Measurements from ENCODE around the gene CDH11. TPM values are rescaled to one million over a fixed set of nuclear protein-coding genes. Genes with fewer than 3 reads are reported as not detected.

The CDH11 gene
- total RNA-seq, 1 experiment from 2014 or later, result 0.64 TPM

GRCh38 chr16:65079549-65079948 is 42.3 kb downstream of the CDH11 start:
- in situ Hi-C loops (cut with HindIII; ENCODE audit: low pct_unique_long_range_greater_than_20kb, low sequenced_read_pairs), result no loop called here

GRCh38 chr16:65077181-65077580 is 44.7 kb downstream of the CDH11 start:
- ATAC-seq, result no peak
- CTCF ChIA-PET, result no interaction called here
- DNase-seq (ENCODE audit: low read depth, low spot score), result no peak
- in situ Hi-C loops (cut with HindIII; ENCODE audit: low pct_unique_long_range_greater_than_20kb, low sequenced_read_pairs), result no loop called here
- TF ChIP-seq TCF7L2 (IDR thresholded peaks at IDR 0.05; ENCODE audit: low read depth, low read length), result no peak
- TF ChIP-seq, protein P1, sequence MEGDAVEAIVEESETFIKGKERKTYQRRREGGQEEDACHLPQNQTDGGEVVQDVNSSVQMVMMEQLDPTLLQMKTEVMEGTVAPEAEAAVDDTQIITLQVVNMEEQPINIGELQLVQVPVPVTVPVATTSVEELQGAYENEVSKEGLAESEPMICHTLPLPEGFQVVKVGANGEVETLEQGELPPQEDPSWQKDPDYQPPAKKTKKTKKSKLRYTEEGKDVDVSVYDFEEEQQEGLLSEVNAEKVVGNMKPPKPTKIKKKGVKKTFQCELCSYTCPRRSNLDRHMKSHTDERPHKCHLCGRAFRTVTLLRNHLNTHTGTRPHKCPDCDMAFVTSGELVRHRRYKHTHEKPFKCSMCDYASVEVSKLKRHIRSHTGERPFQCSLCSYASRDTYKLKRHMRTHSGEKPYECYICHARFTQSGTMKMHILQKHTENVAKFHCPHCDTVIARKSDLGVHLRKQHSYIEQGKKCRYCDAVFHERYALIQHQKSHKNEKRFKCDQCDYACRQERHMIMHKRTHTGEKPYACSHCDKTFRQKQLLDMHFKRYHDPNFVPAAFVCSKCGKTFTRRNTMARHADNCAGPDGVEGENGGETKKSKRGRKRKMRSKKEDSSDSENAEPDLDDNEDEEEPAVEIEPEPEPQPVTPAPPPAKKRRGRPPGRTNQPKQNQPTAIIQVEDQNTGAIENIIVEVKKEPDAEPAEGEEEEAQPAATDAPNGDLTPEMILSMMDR (IDR thresholded peaks at IDR 0.05), result no peak
- no peak for TF ChIP-seq SIN3A (IDR thresholded peaks at IDR 0.05; ENCODE audit: borderline replicate concordance, insufficient read depth, low read depth, low read length)
- TF ChIP-seq, protein P2, sequence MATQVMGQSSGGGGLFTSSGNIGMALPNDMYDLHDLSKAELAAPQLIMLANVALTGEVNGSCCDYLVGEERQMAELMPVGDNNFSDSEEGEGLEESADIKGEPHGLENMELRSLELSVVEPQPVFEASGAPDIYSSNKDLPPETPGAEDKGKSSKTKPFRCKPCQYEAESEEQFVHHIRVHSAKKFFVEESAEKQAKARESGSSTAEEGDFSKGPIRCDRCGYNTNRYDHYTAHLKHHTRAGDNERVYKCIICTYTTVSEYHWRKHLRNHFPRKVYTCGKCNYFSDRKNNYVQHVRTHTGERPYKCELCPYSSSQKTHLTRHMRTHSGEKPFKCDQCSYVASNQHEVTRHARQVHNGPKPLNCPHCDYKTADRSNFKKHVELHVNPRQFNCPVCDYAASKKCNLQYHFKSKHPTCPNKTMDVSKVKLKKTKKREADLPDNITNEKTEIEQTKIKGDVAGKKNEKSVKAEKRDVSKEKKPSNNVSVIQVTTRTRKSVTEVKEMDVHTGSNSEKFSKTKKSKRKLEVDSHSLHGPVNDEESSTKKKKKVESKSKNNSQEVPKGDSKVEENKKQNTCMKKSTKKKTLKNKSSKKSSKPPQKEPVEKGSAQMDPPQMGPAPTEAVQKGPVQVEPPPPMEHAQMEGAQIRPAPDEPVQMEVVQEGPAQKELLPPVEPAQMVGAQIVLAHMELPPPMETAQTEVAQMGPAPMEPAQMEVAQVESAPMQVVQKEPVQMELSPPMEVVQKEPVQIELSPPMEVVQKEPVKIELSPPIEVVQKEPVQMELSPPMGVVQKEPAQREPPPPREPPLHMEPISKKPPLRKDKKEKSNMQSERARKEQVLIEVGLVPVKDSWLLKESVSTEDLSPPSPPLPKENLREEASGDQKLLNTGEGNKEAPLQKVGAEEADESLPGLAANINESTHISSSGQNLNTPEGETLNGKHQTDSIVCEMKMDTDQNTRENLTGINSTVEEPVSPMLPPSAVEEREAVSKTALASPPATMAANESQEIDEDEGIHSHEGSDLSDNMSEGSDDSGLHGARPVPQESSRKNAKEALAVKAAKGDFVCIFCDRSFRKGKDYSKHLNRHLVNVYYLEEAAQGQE (IDR thresholded peaks at IDR 0.05; ENCODE audit: insufficient read depth in 1 of 2, low read depth in 2 of 2, low read length in 1 of 2), result no peak
- no peak for TF ChIP-seq POLR2AphosphoS5 (IDR thresholded peaks at IDR 0.05; ENCODE audit: low read depth, low read length)
- Histone ChIP-seq H3K27ac (ENCODE audit: low read length) (no peak overlapping the region), H3K4me3 (ENCODE audit: low read depth in 2 of 2, low read length in 2 of 2) (no peak overlapping the region), H3K4me1 (ENCODE audit: control insufficient read depth, insufficient read depth, low read length) (no peaks in the 10 kb centered on the region), H3K36me3 (ENCODE audit: control insufficient read depth, insufficient read depth, low read length) (no peaks in the 10 kb centered on the region), H3K9me3 (ENCODE audit: control insufficient read depth, insufficient read depth, low read depth, low read length) (no peaks in the 10 kb centered on the region), H3K27me3 (ENCODE audit: control insufficient read depth, insufficient read depth, low read length) (0 out of 2 replicates have a peak, but pooled peaks cover 3% of the 10 kb centered on the region)
- POLR2A ChIA-PET, result no interaction called here
- no TSS peak for BruUV-seq (replicated peaks)
- intact Hi-C loops (cut with micrococcal nuclease; ENCODE audit: unreplicated experiment), result no loop called here

More at GRCh38 chr16:65079549-65079948, 42.3 kb downstream of the CDH11 start:
- no TSS peak for BruUV-seq (replicated peaks)
- Histone ChIP-seq H3K27ac (ENCODE audit: low read length) (no peak overlapping the region), H3K27me3 (ENCODE audit: control insufficient read depth, insufficient read depth, low read length) (0 out of 2 replicates have a peak, but pooled peaks cover 3% of the 10 kb centered on the region), H3K9me3 (ENCODE audit: control insufficient read depth, insufficient read depth, low read depth, low read length) (no peaks in the 10 kb centered on the region), H3K4me1 (ENCODE audit: control insufficient read depth, insufficient read depth, low read length) (no peaks in the 10 kb centered on the region), H3K36me3 (ENCODE audit: control insufficient read depth, insufficient read depth, low read length) (no peaks in the 10 kb centered on the region), H3K4me3 (ENCODE audit: low read depth in 2 of 2, low read length in 2 of 2) (no peak overlapping the region)
- no peak for ATAC-seq
- ChIA-PET POLR2A (no interaction called here), CTCF (no interaction called here)
- intact Hi-C loops (cut with micrococcal nuclease; ENCODE audit: unreplicated experiment), result no loop called here
- DNase-seq (ENCODE audit: low read depth, low spot score), result no peak
- TF ChIP-seq, protein P2 (IDR thresholded peaks at IDR 0.05; ENCODE audit: insufficient read depth in 1 of 2, low read depth in 2 of 2, low read length in 1 of 2), result no peak
- TF ChIP-seq TCF7L2 (IDR thresholded peaks at IDR 0.05; ENCODE audit: low read depth, low read length) (no peak), POLR2AphosphoS5 (IDR thresholded peaks at IDR 0.05; ENCODE audit: low read depth, low read length) (no peak), SIN3A (IDR thresholded peaks at IDR 0.05; ENCODE audit: borderline replicate concordance, insufficient read depth, low read depth, low read length) (no peak)
- TF ChIP-seq, protein P1 (IDR thresholded peaks at IDR 0.05), result no peak
